NCI-H446 treated with DMSO at 0.1 percent for 48 hours (cell line): ENCODE measurements around the gene MEF2A.
"Not testable (repeated sequence)": the region's sequence is repeated elsewhere in the genome, so short reads cannot be mapped to it uniquely, and the experiment has no call there.

Experiments
- DNase-seq: peaks from one replicate; lab custom pipeline; 2025; lab: John Stamatoyannopoulos, UW

The MEF2A gene

GRCh38 chr15:99651023-99651807, 85.4 kb downstream of the MEF2A start:
- DNase-seq: no peak

- no peak for DNase-seq
These were observed 90.4 kb downstream of the MEF2A start for GRCh38 chr15:99656205-99656604.

- no peak for DNase-seq
These were observed 92.2 kb downstream of the MEF2A start for GRCh38 chr15:99657996-99658395.

- DNase-seq: no peak
These were observed 97.1 kb downstream of the MEF2A start for GRCh38 chr15:99662903-99663302.

- not testable (repeated sequence) for DNase-seq
These were observed 100.3 kb downstream of the MEF2A start for GRCh38 chr15:99666073-99666472.

GRCh38 chr15:99668533-99669182, 102.9 kb downstream of the MEF2A start:
- DNase-seq: no peak

- no peak for DNase-seq
These were observed 103.5 kb downstream of the MEF2A start for GRCh38 chr15:99669250-99669649.

GRCh38 chr15:99671926-99672635, 106.3 kb downstream of the MEF2A start:
- no peak for DNase-seq

- DNase-seq: no peak
These were observed 107.3 kb downstream of the MEF2A start for GRCh38 chr15:99673111-99673510.

- no peak for DNase-seq
These were observed 108.5 kb downstream of the MEF2A start for GRCh38 chr15:99674279-99674678.

- DNase-seq: no peak
These were observed 111.9 kb downstream of the MEF2A start for GRCh38 chr15:99677540-99678134.

GRCh38 chr15:99680276-99680675, 114.5 kb downstream of the MEF2A start:
- no peak for DNase-seq

GRCh38 chr15:99681990-99682389, 116.2 kb downstream of the MEF2A start:
- DNase-seq: no peak

GRCh38 chr15:99682455-99682854, 116.7 kb downstream of the MEF2A start:
- DNase-seq: peak; percentile 63

GRCh38 chr15:99683000-99683670, 117.4 kb downstream of the MEF2A start:
- DNase-seq: no peak

GRCh38 chr15:99686290-99686689, 120.5 kb downstream of the MEF2A start:
- no peak for DNase-seq

GRCh38 chr15:99692825-99693224, 127.0 kb downstream of the MEF2A start:
- DNase-seq: no peak

- no peak for DNase-seq
These were observed 130.3 kb downstream of the MEF2A start for GRCh38 chr15:99696096-99696495.

GRCh38 chr15:99702895-99703602, 137.3 kb downstream of the MEF2A start:
- no peak for DNase-seq

- peak; percentile 42 for DNase-seq
These were observed 138.0 kb downstream of the MEF2A start for GRCh38 chr15:99703603-99704443.
